Neural crest cell (in vitro differentiated cells): Measurements from ENCODE around the gene ZMIZ1. TPM values are rescaled to one million over a fixed set of nuclear protein-coding genes. Genes with fewer than 3 reads are reported as not detected.

Source experiments
- DNase-seq: peaks from one replicate; pipeline ENCODE4 v3.0.0; 2021; ENCODE audit warnings: low read depth, mixed read lengths, low spot score
- H3K27ac Mint-ChIP-seq: one replicate; pipeline ENCODE4 v1.8.0; 2021; ENCODE audit warnings: mild to moderate bottlenecking, mixed read lengths; ENCODE audit not compliant: unreplicated experiment
- H3K27me3 Mint-ChIP-seq: 2 replicates; pipeline ENCODE4 v1.8.0; 2021; ENCODE audit warnings: low read depth, mild to moderate bottlenecking, mixed read lengths
- H3K36me3 Mint-ChIP-seq: 2 replicates; pipeline ENCODE4 v1.8.0; 2021; ENCODE audit warnings: low read depth, mild to moderate bottlenecking, mixed read lengths
- H3K4me1 Mint-ChIP-seq: 2 replicates; pipeline ENCODE4 v1.8.0; 2021; ENCODE audit warnings: mixed read lengths
- H3K4me3 Mint-ChIP-seq: one replicate; pipeline ENCODE4 v1.8.0; 2021; ENCODE audit warnings: mild to moderate bottlenecking, mixed read lengths
- H3K9me3 Mint-ChIP-seq: 2 replicates; pipeline ENCODE4 v1.8.0; 2021; ENCODE audit warnings: mixed read lengths
- CTCF ChIP-seq: fragments of 200-600 bp; sonication (generic); conservative IDR thresholded peaks from 2 replicates; pipeline ENCODE4 v1.5.0; 2021; ENCODE audit warnings: antibody characterized with exemption, mild to moderate bottlenecking
- total RNA-seq: library from RNA; stranded (reverse); gene quantifications from 2 replicates; pipeline ENCODE4 v1.2.1, GENCODE V29; 2021

ZMIZ1 gene
- total RNA-seq, 1 donor from 2014 or later = 92.0 TPM

GRCh38 chr10:79071396-79071923 is 2.7 kb downstream of the ZMIZ1 start:
- Mint-ChIP-seq H3K27ac (peak overlapping the region; percentile 97), H3K9me3 (no peaks in the 10 kb centered on the region), H3K27me3 (peaks cover 5% of the 10 kb centered on the region), H3K4me1 (peaks cover 65% of the 10 kb centered on the region), H3K4me3 (peak overlapping the region; percentile 98), H3K36me3 (no peaks in the 10 kb centered on the region)
- DNase-seq = peak; percentile 29
- TF ChIP-seq CTCF = no peak

- TF ChIP-seq CTCF = no peak
- Mint-ChIP-seq H3K9me3 (no peaks in the 10 kb centered on the region), H3K4me3 (peak overlapping the region; percentile 98), H3K27ac (peak overlapping the region; percentile 97), H3K4me1 (peaks cover 63% of the 10 kb centered on the region), H3K36me3 (no peaks in the 10 kb centered on the region), H3K27me3 (peaks cover 5% of the 10 kb centered on the region)
- DNase-seq = no peak
These were observed 3.3 kb downstream of the ZMIZ1 start for GRCh38 chr10:79072041-79072441.

GRCh38 chr10:79072994-79073645 is 4.4 kb downstream of the ZMIZ1 start:
- H3K27me3 Mint-ChIP-seq = no peaks in the 10 kb centered on the region
- TF ChIP-seq CTCF = no peak
- DNase-seq = no peak
- H3K36me3 Mint-ChIP-seq = no peaks in the 10 kb centered on the region
- peak overlapping the region; percentile 98 for H3K4me3 Mint-ChIP-seq
- no peaks in the 10 kb centered on the region for H3K9me3 Mint-ChIP-seq
- no peak overlapping the region for H3K27ac Mint-ChIP-seq
- peaks cover 58% of the 10 kb centered on the region for H3K4me1 Mint-ChIP-seq

GRCh38 chr10:79073784-79074432 is 5.1 kb downstream of the ZMIZ1 start:
- Mint-ChIP-seq H3K4me3 (peak overlapping the region; percentile 34), H3K36me3 (no peaks in the 10 kb centered on the region), H3K4me1 (peaks cover 64% of the 10 kb centered on the region), H3K27ac (no peak overlapping the region), H3K27me3 (no peaks in the 10 kb centered on the region), H3K9me3 (no peaks in the 10 kb centered on the region)
- no peak for TF ChIP-seq CTCF
- no peak for DNase-seq

- H3K27me3 Mint-ChIP-seq = no peaks in the 10 kb centered on the region
- no peak for TF ChIP-seq CTCF
- peaks cover 72% of the 10 kb centered on the region for H3K4me1 Mint-ChIP-seq
- H3K9me3 Mint-ChIP-seq = no peaks in the 10 kb centered on the region
- no peaks in the 10 kb centered on the region for H3K36me3 Mint-ChIP-seq
- H3K27ac Mint-ChIP-seq = no peak overlapping the region
- H3K4me3 Mint-ChIP-seq = peak overlapping the region; percentile 55
- no peak for DNase-seq
These were observed 6.0 kb downstream of the ZMIZ1 start for GRCh38 chr10:79074732-79075131.
